NOMO-1 treated with dmso at 0.1 percent for 144 hours (cell line): ENCODE results near the gene MAGED1.
"Not testable (repeated sequence)": the region's sequence is repeated elsewhere in the genome, so short reads cannot be mapped to it uniquely, and the experiment has no call there.

Experiments used
- DNase-seq: peaks from one replicate; lab custom pipeline; 2025; ENCODE audit not compliant: unreplicated experiment; lab: John Stamatoyannopoulos, UW

MAGED1 gene

GRCh38 chrX:51893931-51894696 is 691 bp downstream of the MAGED1 start:
- no peak for DNase-seq

GRCh38 chrX:51894697-51895336 is 1.4 kb downstream of the MAGED1 start:
- DNase-seq: no peak

- no peak for DNase-seq
Observed at GRCh38 chrX:51896626-51897025, 3.2 kb downstream of the MAGED1 start.

GRCh38 chrX:51899741-51900140 is 6.3 kb downstream of the MAGED1 start:
- no peak for DNase-seq

- DNase-seq: no peak
Observed at GRCh38 chrX:51902510-51903050, 9.2 kb downstream of the MAGED1 start.

- DNase-seq: not testable (repeated sequence)
Observed at GRCh38 chrX:51905152-51905551, 11.7 kb downstream of the MAGED1 start.

GRCh38 chrX:51905711-51906110 is 12.3 kb downstream of the MAGED1 start:
- no peak for DNase-seq

GRCh38 chrX:51917604-51918003 is 24.2 kb downstream of the MAGED1 start:
- DNase-seq: peak; percentile 24

- DNase-seq: no peak
Observed at GRCh38 chrX:51922561-51922960, 29.1 kb downstream of the MAGED1 start.

GRCh38 chrX:51931566-51932150 is 38.2 kb downstream of the MAGED1 start:
- no peak for DNase-seq
